PC-3 (cell line): ENCODE data around the gene CHL1.

Source experiments
- EZH2 ChIP-seq: fragments of 300-600 bp; sonication (generic); IDR thresholded peaks from one replicate; pipeline ENCODE4 v1.6.1; 2017; ENCODE audit warnings: antibody characterized with exemption, mild to moderate bottlenecking, low read length; ENCODE audit not compliant: unreplicated experiment
- TF ChIP-seq, protein P1 (sequence below): fragments of 300-600 bp; sonication (generic); conservative IDR thresholded peaks from 2 replicates; pipeline ENCODE4 v1.5.1; 2017; ENCODE audit warnings: antibody characterized with exemption, low read depth, mild to moderate bottlenecking, low read length

DNA sequence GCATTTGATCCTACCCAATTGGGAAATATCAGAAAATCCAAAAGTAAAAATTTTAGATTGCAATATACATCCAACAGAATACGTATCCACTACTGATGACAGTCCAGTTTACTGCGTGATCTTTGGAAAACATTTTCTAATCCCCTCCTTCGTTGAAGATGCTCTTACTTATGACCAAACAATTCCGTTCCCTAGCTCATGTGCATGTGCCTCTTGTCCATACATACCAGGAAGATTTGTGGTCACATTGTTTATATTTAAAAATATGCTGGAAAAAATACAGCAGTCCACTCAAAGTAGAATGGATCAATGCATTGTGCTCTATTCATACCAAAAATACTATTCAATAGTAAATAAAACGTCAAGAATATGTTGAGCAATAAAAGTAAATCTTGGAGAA, 135.3 kb downstream of the CHL1 start:
- TF ChIP-seq, protein P1, sequence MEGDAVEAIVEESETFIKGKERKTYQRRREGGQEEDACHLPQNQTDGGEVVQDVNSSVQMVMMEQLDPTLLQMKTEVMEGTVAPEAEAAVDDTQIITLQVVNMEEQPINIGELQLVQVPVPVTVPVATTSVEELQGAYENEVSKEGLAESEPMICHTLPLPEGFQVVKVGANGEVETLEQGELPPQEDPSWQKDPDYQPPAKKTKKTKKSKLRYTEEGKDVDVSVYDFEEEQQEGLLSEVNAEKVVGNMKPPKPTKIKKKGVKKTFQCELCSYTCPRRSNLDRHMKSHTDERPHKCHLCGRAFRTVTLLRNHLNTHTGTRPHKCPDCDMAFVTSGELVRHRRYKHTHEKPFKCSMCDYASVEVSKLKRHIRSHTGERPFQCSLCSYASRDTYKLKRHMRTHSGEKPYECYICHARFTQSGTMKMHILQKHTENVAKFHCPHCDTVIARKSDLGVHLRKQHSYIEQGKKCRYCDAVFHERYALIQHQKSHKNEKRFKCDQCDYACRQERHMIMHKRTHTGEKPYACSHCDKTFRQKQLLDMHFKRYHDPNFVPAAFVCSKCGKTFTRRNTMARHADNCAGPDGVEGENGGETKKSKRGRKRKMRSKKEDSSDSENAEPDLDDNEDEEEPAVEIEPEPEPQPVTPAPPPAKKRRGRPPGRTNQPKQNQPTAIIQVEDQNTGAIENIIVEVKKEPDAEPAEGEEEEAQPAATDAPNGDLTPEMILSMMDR = no peak
- TF ChIP-seq EZH2 = no peak
